NT2/D1 (cell line): Measurements from ENCODE around the gene ANO7.

Experiments
- SUZ12 ChIP-seq: IDR thresholded peaks from 2 replicates; pipeline ENCODE4 v1.6.1; 2011; ENCODE audit not compliant: insufficient read length, insufficient read depth; ENCODE audit errors: extremely low read depth
- YY1 ChIP-seq: IDR thresholded peaks from 2 replicates; pipeline ENCODE4 v1.6.1; 2011; ENCODE audit not compliant: insufficient read length, insufficient read depth
- ZNF274 ChIP-seq: IDR thresholded peaks from 2 replicates; pipeline ENCODE4 v1.6.1; 2011; ENCODE audit warnings: mild to moderate bottlenecking, low read depth, low read length

GRCh38 chr2:241268716-241269445, 80.4 kb downstream of the ANO7 start:
- TF ChIP-seq YY1 (no peak), SUZ12 (no peak), ZNF274 (no peak)
